Fibroblast of lung (primary cell): ENCODE measurements around the gene ATPAF2. TPM values are rescaled to one million over a fixed set of nuclear protein-coding genes. Genes with fewer than 3 reads are reported as not detected.

Source experiments
- DNase-seq, 2 donors: peaks; one replicate each; pipeline versions ENCODE4 v3.0.0 to v3.0.0-alpha.2; 2010; ENCODE audit warnings: low read depth in 2 of 2
- H2AFZ ChIP-seq: 2 replicates; pipeline ENCODE4 v1.5.1; 2012; ENCODE audit warnings: low read length, control low read depth, inconsistent platforms
- H3K27ac ChIP-seq: 2 replicates; pipeline ENCODE4 v1.5.1; 2011; ENCODE audit warnings: low read length, control low read depth; ENCODE audit not compliant: insufficient read depth
- H3K27me3 ChIP-seq: 2 replicates; pipeline ENCODE4 v1.5.1; 2011; ENCODE audit warnings: mild to moderate bottlenecking, low read length; ENCODE audit not compliant: control insufficient read depth, insufficient read depth
- H3K36me3 ChIP-seq: 2 replicates; pipeline ENCODE4 v1.5.1; 2011; ENCODE audit warnings: low read length; ENCODE audit not compliant: control insufficient read depth, insufficient read depth
- H3K4me1 ChIP-seq: 2 replicates; pipeline ENCODE4 v1.5.1; 2011; ENCODE audit warnings: low read length; ENCODE audit not compliant: control insufficient read depth, insufficient read depth; ENCODE audit errors: extremely low read depth
- H3K4me2 ChIP-seq: 2 replicates; pipeline ENCODE4 v1.5.1; 2011; ENCODE audit warnings: low read length, control low read depth; ENCODE audit not compliant: insufficient read depth; ENCODE audit errors: extremely low read depth
- H3K4me3 ChIP-seq, 4 experiments: fragments of 200-600 bp in 1 of 4; sonication (generic) in 1 of 4; replicated peaks in 1 of 4; 2 replicates each; pipeline ENCODE4 v1.5.1; 2011 to 2016; ENCODE audit warnings: low read length in 4 of 4, low read depth in 3 of 4, mild to moderate bottlenecking in 3 of 4, control low read depth in 2 of 4, inconsistent platforms in 1 of 4, mixed read lengths in 1 of 4; ENCODE audit not compliant: insufficient read depth in 1 of 4; ENCODE audit errors: control extremely low read depth in 1 of 4
- H3K79me2 ChIP-seq: 2 replicates; pipeline ENCODE4 v1.5.1; 2012; ENCODE audit warnings: mild to moderate bottlenecking, low read length, inconsistent platforms; ENCODE audit not compliant: control insufficient read depth, insufficient read depth
- H3K9ac ChIP-seq: 2 replicates; pipeline ENCODE4 v1.5.1; 2011; ENCODE audit warnings: mild to moderate bottlenecking, low read length, control low read depth; ENCODE audit not compliant: insufficient read depth
- H3K9me3 ChIP-seq: 2 replicates; pipeline ENCODE4 v1.5.1; 2012; ENCODE audit warnings: low read depth, low read length; ENCODE audit not compliant: control insufficient read depth, insufficient read depth
- H4K20me1 ChIP-seq: 2 replicates; pipeline ENCODE4 v1.5.1; 2011; ENCODE audit warnings: low read length; ENCODE audit not compliant: control insufficient read depth, insufficient read depth; ENCODE audit errors: extremely low read depth
- CTCF ChIP-seq, 2 donors: IDR thresholded peaks in 1 of 2; conservative IDR thresholded peaks in 1 of 2; 1 replicate in 1 of 2; 2 replicates in 1 of 2; pipeline ENCODE4 v1.5.1; 2011 to 2012; ENCODE audit warnings: low read length in 2 of 2, control low read depth in 1 of 2, inconsistent platforms in 1 of 2, low read depth in 1 of 2, mild to moderate bottlenecking in 1 of 2
- EZH2 ChIP-seq: IDR thresholded peaks from 2 replicates; pipeline ENCODE4 v1.5.1; 2012; ENCODE audit warnings: low read length, control low read depth, mild to moderate bottlenecking; ENCODE audit errors: missing control alignments
- polyA plus RNA-seq, 2 donors: library from polyadenylated mRNA; depleted of rRNA in 1 of 2; stranded (reverse) in 1 of 2; unstranded in 1 of 2; fragments of >200 nt; gene quantifications; 2 replicates each; pipeline ENCODE4 v1.2.1, GENCODE V29; 2011 to 2012; ENCODE audit warnings: missing spikeins in 1 of 2
- total RNA-seq: library from RNA; depleted of rRNA; stranded (reverse); fragments of >200 nt; gene quantifications from 2 replicates; pipeline ENCODE4 v1.2.1, GENCODE V29; 2014

ATPAF2 gene
- total and polyA plus RNA-seq, 2 donors (not counting 1 experiment from before 2014, with no cell fraction given) = 11.6 to 12.6 TPM

- no peak overlapping the region for H3K4me2 ChIP-seq
- H3K9me3 ChIP-seq = no peaks in the 10 kb centered on the region
- H3K79me2 ChIP-seq = no peaks in the 10 kb centered on the region
- no peak overlapping the region for H3K27ac ChIP-seq
- H3K4me3 ChIP-seq = no peak overlapping the region
- no peaks in the 10 kb centered on the region for H3K4me1 ChIP-seq
- no peak overlapping the region for H3K9ac ChIP-seq
- no peaks in the 10 kb centered on the region for H3K36me3 ChIP-seq
- no peak for DNase-seq
- H2AFZ ChIP-seq = no peak overlapping the region
- TF ChIP-seq EZH2 (no peak), CTCF (conservative IDR thresholded peaks at IDR 0.05 in 1 of 2, IDR thresholded peaks at IDR 0.05 in 1 of 2; ENCODE audit: low read depth in 1 of 2, low read length in 2 of 2) (no peak)
- no peaks in the 10 kb centered on the region for H4K20me1 ChIP-seq
- no peaks in the 10 kb centered on the region for H3K27me3 ChIP-seq
Measured at GRCh38 chr17:18014006-18014405, 25.0 kb downstream of the ATPAF2 start.

DNA sequence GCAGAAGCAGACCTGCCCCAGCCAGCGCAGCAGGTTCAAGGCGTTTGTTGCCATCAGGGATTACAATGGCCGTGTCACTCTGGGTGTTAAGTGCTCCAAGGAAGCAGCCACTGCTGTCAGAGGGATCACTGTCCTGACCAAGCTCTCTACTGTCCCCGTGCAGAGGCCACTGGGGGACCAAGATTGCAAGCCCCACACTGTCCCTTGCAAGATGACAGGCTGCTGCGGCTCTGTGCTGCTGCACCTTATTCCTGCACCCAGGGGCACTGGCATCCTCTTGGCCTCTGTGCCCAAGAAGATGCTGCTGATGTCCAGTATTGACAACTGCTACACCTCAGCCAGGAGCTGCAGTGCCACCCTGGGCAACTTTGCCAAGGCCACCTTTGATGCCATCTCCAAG, 27.7 kb downstream of the ATPAF2 start:
- Histone ChIP-seq H3K79me2 (no peaks in the 10 kb centered on the region), H3K27ac (no peak overlapping the region), H3K9ac (no peak overlapping the region), H3K4me2 (no peak overlapping the region), H3K27me3 (no peaks in the 10 kb centered on the region), H3K36me3 (no peaks in the 10 kb centered on the region), H3K4me3 (no peak overlapping the region), H3K9me3 (no peaks in the 10 kb centered on the region), H3K4me1 (peaks cover 7% of the 10 kb centered on the region), H4K20me1 (no peaks in the 10 kb centered on the region), H2AFZ (no peak overlapping the region)
- no peak for DNase-seq
- TF ChIP-seq CTCF (conservative IDR thresholded peaks at IDR 0.05 in 1 of 2, IDR thresholded peaks at IDR 0.05 in 1 of 2; ENCODE audit: low read depth in 1 of 2, low read length in 2 of 2) (no peak), EZH2 (no peak)

DNA sequence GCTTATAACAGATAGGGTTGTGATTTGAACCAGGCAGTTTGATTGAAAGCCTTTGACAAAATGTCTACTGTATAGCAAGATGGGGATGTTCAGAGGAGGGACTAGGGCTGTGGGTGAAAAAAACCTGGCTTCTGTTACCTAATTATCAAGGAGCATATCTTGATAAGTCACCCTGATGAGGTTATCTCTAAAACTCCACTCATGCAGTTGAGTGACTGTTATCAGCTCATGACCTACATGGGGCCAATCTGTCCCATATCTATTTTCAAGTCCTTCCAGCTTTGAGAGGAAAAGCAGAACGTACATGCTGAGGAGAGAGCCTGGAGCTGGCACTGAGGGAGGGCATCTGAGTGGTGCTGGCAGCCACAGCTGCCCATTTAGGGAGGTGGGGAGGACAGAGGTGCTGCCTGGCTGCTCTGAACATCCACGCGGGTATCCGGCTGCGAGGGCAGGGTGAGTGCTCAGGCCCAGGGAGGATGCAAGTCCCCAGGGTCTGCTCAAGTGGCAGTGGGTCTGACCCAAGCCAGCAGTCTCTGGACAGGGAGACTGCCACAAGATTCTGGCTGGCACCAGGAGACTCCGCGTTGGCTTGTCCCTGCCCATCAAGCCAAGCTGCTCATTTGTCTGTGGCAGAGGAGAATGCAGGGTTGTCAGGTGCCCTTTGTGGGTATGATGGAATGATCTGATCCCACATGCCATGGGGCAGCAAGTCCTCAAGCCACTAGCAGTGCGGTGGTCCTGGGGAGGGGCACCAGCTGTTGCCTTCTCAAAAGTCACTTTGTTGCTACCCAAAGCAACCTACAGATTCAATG, 29.2 kb downstream of the ATPAF2 start:
- H3K27me3 ChIP-seq = no peaks in the 10 kb centered on the region
- no peaks in the 10 kb centered on the region for H3K36me3 ChIP-seq
- H3K4me1 ChIP-seq = peaks cover 7% of the 10 kb centered on the region
- no peaks in the 10 kb centered on the region for H3K79me2 ChIP-seq
- H3K27ac ChIP-seq = no peak overlapping the region
- H3K4me3 ChIP-seq = no peak overlapping the region
- no peak overlapping the region for H3K9ac ChIP-seq
- H2AFZ ChIP-seq = no peak overlapping the region
- no peak overlapping the region for H3K4me2 ChIP-seq
- TF ChIP-seq CTCF (conservative IDR thresholded peaks at IDR 0.05 in 1 of 2, IDR thresholded peaks at IDR 0.05 in 1 of 2; ENCODE audit: low read depth in 1 of 2, low read length in 2 of 2) = no peak
- TF ChIP-seq EZH2 = no peak
- DNase-seq = no peak
- H3K9me3 ChIP-seq = no peaks in the 10 kb centered on the region
- H4K20me1 ChIP-seq = no peaks in the 10 kb centered on the region
